HG02678 (cell line): Measurements from ENCODE around the gene SPACDR.

Source experiments
- ATAC-seq: cut with Tn5 transposase; IDR thresholded peaks from one replicate; pipeline ENCODE4 v1.9.1; 2021; ENCODE audit warnings: mild to moderate bottlenecking, moderate library complexity; ENCODE audit not compliant: unreplicated experiment

Gene SPACDR

GRCh38 chr7:100437150-100438100, 26.6 kb downstream of the SPACDR start:
- ATAC-seq = no peak

- peak; percentile 29 for ATAC-seq
These were observed 28.4 kb downstream of the SPACDR start for GRCh38 chr7:100435401-100436304.

GRCh38 chr7:100434297-100435144, 29.5 kb downstream of the SPACDR start:
- no peak for ATAC-seq

GRCh38 chr7:100433592-100434296, 30.3 kb downstream of the SPACDR start:
- ATAC-seq = no peak

- ATAC-seq = no peak
These were observed 30.8 kb downstream of the SPACDR start for GRCh38 chr7:100433276-100433591.

GRCh38 chr7:100432621-100433275, 31.3 kb downstream of the SPACDR start:
- no peak for ATAC-seq

GRCh38 chr7:100432053-100432452, 32.0 kb downstream of the SPACDR start:
- ATAC-seq = no peak

GRCh38 chr7:100431286-100431735, 32.7 kb downstream of the SPACDR start:
- ATAC-seq = no peak

- no peak for ATAC-seq
These were observed 33.4 kb downstream of the SPACDR start for GRCh38 chr7:100430493-100431285.

GRCh38 chr7:100429637-100430492, 34.2 kb downstream of the SPACDR start, which contains the start of gene MEPCE:
Gene MEPCE, plus strand, starts transcription at chr7:100429831. Its CDS starts 188 bp downstream, at chr7:100430019.
- ATAC-seq = peak; percentile 37

GRCh38 chr7:100428967-100429636, 35.0 kb downstream of the SPACDR start:
- peak; percentile 46 for ATAC-seq

- ATAC-seq = peak; percentile 48
These were observed 35.7 kb downstream of the SPACDR start, which contains the start of gene ZCWPW1 for GRCh38 chr7:100428199-100428966. Gene ZCWPW1, minus strand, starts transcription at chr7:100428703. Its CDS starts 8,054 bp downstream, at chr7:100420649.

GRCh38 chr7:100427762-100428198, 36.3 kb downstream of the SPACDR start:
- ATAC-seq = no peak

GRCh38 chr7:100426516-100426915, 37.5 kb downstream of the SPACDR start:
- ATAC-seq = no peak

GRCh38 chr7:100425347-100425746, 38.7 kb downstream of the SPACDR start:
- no peak for ATAC-seq

GRCh38 chr7:100423315-100423714, 40.7 kb downstream of the SPACDR start:
- ATAC-seq = no peak
